ENCODE measurements around the gene ACOXL.

- no peak for TF ChIP-seq CTCF (IDR thresholded peaks at IDR 0.05)
- no peak for TF ChIP-seq POLR2A (IDR thresholded peaks at IDR 0.05)
Measured at GRCh38 chr2:110791435-110791834, 59.1 kb downstream of the ACOXL start.

Data from testis (tissue), 2 donors.